ENCODE results near the gene SMOC2. TPM values are rescaled to one million over a fixed set of nuclear protein-coding genes. Genes with fewer than 3 reads are reported as not detected.

SMOC2 gene
- total RNA-seq, 1 experiment from 2014 or later: not detected

DNA sequence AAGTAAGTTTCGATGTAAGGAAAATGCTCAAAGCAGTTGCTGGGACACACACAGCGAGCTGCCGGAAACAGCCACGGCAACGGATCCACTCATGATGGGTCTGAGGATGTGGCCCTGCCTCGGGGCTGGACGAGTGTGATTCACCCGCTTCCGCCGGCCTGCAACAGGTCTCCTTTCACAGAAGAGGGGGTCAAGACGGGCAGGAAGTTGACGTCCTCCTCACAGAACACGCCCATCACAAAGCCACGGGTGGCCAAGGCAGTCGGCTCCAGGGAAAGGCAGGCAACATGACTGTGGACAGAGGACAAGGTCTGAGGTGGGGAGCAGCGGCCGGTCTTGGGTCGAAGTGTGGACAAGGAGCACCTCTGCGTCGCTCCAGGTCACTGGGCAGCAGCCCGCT is 29.9 kb upstream of the SMOC2 start:
- Histone ChIP-seq H3K36me3 (no peaks in the 10 kb centered on the region), H3K4me3 (no peak overlapping the region), H3K27me3 (peaks cover 36% of the 10 kb centered on the region), H3K27ac (no peak overlapping the region), H3K4me1 (no peaks in the 10 kb centered on the region), H3K9me3 (replicated peaks) (no peaks in the 10 kb centered on the region)
- DNase-seq: no peak

DNA sequence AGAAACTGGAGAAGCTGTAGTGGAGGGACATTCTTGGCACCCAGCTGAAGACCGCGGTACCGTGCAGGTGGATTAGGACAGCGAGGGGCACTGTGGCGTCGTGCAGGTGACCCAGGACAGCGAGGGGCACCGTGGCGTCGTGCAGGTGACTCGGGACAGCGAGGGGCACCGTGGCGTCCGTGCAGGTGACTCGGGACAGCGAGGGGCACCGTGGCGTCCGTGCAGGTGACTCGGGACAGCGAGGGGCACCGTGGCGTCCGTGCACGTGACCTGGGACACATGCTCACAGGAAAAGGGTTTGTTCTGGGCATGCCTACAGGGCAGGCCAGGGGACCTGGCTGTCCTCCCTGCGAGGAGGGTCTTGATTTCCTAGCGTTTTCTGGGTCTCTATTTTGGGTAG is 29.2 kb upstream of the SMOC2 start:
- DNase-seq: no peak
- H3K27me3 ChIP-seq: peaks cover 36% of the 10 kb centered on the region
- H3K4me3 ChIP-seq: no peak overlapping the region
- H3K27ac ChIP-seq: no peak overlapping the region
- H3K9me3 ChIP-seq (replicated peaks): no peaks in the 10 kb centered on the region
- no peaks in the 10 kb centered on the region for H3K36me3 ChIP-seq
- no peaks in the 10 kb centered on the region for H3K4me1 ChIP-seq

DNA sequence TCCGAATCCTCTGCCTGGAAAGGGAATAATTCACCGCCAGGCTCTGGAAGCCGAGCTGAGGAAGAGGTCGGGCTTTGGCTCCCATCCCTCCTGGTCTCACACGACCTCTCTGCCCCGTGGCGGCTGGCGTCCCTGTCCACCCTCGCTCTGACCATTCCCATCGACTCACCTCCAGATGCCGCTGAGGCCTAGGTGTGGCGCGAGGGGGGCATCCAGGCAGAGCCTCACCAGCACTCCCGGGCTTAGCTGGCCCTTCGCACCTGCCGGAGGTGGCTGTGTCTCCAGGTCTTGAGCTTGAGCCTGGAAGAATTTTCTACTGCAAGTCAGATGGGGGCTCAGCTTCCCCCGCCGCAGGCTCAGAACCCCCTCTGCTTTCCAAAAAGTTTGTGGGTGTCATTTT is 28.5 kb upstream of the SMOC2 start:
- H3K27ac ChIP-seq: no peak overlapping the region
- DNase-seq: no peak
- peaks cover 40% of the 10 kb centered on the region for H3K27me3 ChIP-seq
- H3K36me3 ChIP-seq: no peaks in the 10 kb centered on the region
- H3K4me3 ChIP-seq: no peak overlapping the region
- no peaks in the 10 kb centered on the region for H3K9me3 ChIP-seq (replicated peaks)
- no peaks in the 10 kb centered on the region for H3K4me1 ChIP-seq

DNA sequence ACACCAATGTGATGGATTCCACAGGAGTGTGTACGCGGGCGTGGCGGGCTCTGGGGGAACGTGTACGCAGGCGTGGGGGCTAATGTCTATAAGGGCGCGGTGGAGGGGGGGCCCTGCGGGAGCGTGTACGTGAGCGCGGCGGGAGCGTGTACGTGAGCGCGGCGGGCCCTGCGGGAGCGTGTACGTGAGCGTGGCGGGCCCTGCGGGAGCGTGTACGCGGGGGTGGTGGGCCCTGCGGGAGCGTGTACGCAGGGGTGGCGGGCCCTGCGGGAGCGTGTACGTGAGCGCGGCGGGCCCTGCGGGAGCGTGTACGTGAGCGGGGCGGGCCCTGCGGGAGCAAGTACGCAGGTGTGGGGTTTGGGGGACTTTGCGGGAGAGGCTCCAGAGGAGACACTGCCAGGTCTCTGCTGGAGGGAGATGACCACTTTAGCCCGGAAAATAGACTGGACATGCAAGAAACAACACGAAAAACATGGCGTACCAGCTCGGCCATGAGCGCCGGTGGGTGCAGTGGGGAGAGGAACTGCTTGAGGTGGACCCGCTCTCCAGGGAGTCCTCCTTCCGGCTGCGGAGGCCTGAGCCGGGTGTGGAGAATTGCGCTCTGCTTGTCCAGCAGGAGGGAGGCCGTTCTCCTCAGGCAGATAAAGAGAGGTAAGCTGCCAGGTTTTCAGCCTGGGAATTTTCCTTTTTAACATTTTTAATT is 27.8 kb upstream of the SMOC2 start:
- no peaks in the 10 kb centered on the region for H3K36me3 ChIP-seq
- H3K4me3 ChIP-seq: no peak overlapping the region
- no peak for DNase-seq
- no peaks in the 10 kb centered on the region for H3K4me1 ChIP-seq
- no peaks in the 10 kb centered on the region for H3K9me3 ChIP-seq (replicated peaks)
- H3K27me3 ChIP-seq: peaks cover 38% of the 10 kb centered on the region
- no peak overlapping the region for H3K27ac ChIP-seq

DNA sequence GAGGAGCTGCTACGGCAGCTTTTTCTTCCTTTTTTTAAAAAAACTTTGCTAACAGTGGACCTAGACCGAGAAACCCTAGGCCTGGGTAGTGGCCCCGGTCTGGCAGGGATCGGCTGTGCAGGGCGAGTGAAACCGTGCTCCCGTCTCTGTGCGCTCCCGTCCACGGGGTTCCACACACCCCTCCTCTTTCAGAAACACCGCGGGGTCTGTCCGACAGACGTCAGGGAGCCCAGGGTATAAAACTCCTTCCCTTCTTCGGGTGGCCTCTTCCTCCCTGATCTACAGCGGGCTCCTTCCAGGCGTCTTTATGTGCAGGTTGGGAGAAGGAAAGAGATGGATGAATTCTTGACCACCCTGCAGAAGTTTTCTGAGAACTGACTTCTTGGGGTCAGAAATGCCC is 27.1 kb upstream of the SMOC2 start:
- H3K9me3 ChIP-seq (replicated peaks): no peaks in the 10 kb centered on the region

DNA sequence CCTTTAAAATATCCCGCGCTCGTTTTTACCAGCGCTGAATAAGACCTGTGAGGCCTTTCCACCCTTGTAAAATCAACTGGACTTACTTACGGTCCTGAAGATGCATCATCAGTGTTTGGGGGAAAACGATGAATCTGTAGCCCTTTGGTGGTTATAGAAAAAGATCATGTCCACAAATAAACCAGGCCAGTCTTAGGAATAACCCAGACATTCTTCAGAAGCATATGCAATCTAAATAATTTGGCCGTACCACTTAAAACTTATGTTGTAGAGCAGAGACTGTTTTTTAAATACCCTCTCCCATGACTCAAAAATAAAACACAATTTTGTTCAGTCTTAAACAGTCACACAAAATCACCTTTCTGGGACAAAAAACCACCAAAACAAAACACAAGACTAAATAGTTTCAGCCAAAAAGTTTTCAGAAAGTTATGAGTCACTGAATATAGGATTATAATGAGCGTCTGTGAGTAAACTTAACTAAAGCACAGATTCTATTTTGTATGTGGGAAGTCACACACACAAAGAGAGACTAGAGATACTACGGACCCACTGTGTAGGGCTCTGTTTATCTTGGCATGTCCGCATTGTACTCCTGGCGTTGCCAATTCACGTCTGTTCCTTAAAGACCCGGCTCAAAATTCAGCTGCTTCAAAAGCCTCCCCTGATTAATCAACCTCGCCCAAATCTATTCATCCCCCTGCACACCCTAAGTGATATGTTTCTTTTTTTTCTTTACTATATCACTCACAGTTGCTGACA is 26.5 kb upstream of the SMOC2 start:
- no peak for DNase-seq
- Histone ChIP-seq H3K9me3 (replicated peaks) (no peaks in the 10 kb centered on the region), H3K27me3 (peaks cover 45% of the 10 kb centered on the region), H3K4me1 (no peaks in the 10 kb centered on the region), H3K27ac (no peak overlapping the region), H3K36me3 (no peaks in the 10 kb centered on the region), H3K4me3 (no peak overlapping the region)

More for the DNA sequence above, 27.1 kb upstream of the SMOC2 start:
- peaks cover 42% of the 10 kb centered on the region for H3K27me3 ChIP-seq
- DNase-seq: no peak
- no peaks in the 10 kb centered on the region for H3K4me1 ChIP-seq
- no peak overlapping the region for H3K27ac ChIP-seq
- no peak overlapping the region for H3K4me3 ChIP-seq
- no peaks in the 10 kb centered on the region for H3K36me3 ChIP-seq

DNA sequence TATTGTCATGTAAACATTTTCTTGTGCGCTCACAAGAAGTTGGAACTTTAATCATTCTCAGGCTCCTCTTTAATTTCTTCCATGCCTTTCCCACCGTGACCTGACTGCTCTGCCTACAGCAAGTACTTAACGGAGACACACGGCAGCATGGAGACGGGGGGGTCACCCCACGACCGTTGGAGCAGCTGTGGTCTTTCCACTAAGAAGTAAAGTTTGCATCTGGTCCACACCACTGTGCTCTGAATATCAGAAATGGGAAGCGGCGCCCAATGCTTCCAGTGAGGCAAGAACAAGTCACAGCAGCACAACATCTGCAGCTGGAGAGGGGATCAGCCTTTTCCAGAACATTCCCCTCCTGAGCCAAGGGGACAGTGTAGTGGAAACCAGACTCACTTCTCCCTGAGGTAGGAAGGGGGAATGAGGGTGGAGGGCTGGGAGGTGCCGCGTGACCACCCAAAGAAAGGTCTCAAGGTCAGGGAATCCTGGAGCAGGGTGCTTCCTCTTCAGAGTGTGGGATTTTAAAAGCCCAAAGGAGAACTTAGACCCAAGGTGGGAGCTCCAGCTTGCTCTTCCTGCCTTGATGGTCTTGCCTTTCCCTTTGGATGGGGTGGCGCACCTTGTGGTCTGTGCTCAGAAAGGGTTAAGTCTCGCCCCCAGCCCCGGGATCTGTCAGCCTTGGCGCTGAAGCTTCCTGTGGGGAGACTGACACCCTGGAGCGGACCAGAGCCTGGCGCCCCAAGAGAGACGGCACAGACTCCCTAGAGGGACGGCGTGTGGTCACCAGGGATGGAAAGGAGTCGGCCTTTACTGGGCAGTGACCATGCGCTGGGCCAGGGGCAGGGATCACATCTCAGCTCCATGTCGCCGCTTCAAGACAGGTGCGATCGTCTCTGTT is 25.6 kb upstream of the SMOC2 start:
- Histone ChIP-seq H3K27me3 (peaks cover 44% of the 10 kb centered on the region), H3K27ac (no peak overlapping the region), H3K36me3 (no peaks in the 10 kb centered on the region), H3K4me1 (no peaks in the 10 kb centered on the region), H3K9me3 (replicated peaks) (no peaks in the 10 kb centered on the region), H3K4me3 (no peak overlapping the region)
- DNase-seq: no peak

DNA sequence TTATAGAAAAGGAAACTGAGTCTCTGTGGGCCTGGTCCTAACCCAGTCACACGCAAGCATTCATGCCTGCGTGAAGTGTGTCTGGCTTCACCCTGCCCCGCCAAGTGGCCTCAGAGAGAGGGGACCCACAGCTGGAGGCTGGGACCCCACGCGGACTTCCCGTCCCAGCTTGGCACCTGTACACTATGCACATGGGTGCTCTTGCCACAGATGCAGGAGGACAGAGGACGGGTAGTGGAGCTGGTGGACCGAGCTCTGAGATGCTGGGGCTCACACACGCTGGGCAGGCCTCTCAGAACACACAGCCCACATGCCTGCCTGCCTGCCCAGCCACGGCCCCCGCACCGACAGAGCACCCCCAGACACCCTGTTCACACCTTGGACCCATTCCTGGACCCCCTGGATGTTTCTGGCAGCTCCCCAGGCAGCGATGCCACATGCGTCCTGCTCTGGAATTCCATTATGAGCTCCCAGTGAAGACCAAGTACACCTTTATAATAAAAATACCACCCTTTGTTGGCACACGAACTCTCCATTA is 24.9 kb upstream of the SMOC2 start:
- DNase-seq: no peak
- no peaks in the 10 kb centered on the region for H3K36me3 ChIP-seq
- H3K4me3 ChIP-seq: no peak overlapping the region
- H3K9me3 ChIP-seq (replicated peaks): no peaks in the 10 kb centered on the region
- no peaks in the 10 kb centered on the region for H3K4me1 ChIP-seq
- H3K27ac ChIP-seq: no peak overlapping the region
- H3K27me3 ChIP-seq: peaks cover 44% of the 10 kb centered on the region

DNA sequence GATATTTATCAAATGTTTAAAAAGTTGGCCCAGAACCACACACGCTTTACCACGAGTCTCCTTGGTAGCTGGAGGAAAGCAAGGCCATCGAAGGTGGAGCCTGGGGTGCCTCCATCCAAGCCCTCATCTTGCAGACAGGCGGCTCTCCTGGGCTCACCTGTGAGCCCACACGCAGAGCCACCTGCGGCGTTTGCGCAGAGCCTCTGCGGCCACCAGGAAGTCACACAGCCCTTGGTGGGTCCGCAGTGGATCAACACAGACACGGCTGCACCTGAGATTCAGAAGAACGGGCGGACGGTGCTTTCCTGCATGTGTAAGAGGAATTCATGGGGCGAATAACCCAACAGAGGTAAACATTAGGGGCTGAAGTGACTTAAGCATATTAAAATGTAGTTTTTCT is 24.5 kb upstream of the SMOC2 start:
- H3K36me3 ChIP-seq: no peaks in the 10 kb centered on the region
- H3K9me3 ChIP-seq (replicated peaks): no peaks in the 10 kb centered on the region

DNA sequence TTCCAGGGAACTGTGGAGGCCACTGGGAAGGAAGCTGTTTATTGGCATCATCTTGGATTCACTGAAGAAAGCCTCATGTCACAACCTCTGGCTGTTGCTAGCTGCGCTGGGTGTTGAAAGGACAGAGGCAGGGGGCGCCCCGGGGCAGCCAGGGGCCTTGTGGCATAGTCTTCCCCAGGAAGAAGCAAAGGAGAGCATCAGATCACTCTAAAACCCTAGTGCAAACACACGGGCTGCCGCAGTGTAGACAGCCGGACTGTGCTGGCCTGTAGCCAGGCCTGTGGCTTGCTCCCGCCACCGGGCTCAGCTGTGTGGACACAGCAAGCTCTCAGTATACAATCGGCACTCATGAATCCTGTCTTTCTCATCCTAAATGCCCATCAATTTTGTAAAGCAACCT is 23.8 kb upstream of the SMOC2 start:
- H3K4me1 ChIP-seq: no peaks in the 10 kb centered on the region

More for the DNA sequence above, 24.5 kb upstream of the SMOC2 start:
- no peak for DNase-seq
- H3K4me3 ChIP-seq: no peak overlapping the region
- H3K27me3 ChIP-seq: peaks cover 44% of the 10 kb centered on the region
- H3K27ac ChIP-seq: no peak overlapping the region
- H3K4me1 ChIP-seq: no peaks in the 10 kb centered on the region

DNA sequence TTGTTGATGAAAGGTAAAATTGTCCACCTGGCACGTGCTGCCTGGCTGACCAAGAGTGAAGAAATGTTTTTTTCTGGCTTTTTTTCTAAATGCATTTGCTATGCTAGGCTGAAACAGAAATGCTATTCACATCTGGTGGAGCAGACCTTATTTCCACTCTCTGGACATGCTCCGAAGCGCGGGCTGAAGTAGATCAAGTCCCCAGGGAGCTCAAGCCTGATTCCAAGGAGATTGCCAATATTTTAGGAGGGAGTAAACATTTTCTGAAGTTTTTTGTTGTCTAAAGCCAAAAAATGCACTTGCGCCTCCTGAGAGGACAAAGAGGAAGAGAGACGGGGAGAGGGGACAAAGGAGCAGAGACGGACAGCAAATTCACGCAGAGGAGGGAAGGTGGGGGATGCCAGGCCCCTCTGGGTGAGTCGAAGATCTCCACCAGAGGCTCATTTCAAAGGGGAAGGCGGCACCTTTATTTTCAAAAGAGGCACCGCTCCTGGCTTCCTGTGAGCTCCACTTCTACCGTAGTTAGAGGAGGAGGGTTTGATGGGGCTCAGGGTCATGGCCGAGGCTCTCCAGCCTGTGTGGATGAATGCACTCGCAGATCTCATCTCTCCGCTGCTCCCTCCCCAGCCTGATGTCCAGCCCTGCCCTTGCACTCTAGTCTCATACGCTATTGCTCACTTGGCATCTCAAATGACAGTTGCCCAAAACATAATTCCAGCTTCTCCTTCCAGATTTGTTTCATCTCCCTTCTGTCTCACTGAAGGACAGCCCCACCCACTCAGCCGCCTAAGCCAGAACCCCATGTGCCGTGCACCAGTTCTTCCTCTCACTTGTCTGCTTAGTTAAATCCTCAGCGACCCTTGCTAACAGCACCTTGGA is 23.1 kb upstream of the SMOC2 start:
- no peaks in the 10 kb centered on the region for H3K4me1 ChIP-seq
- H3K4me3 ChIP-seq: no peak overlapping the region
- peaks cover 44% of the 10 kb centered on the region for H3K27me3 ChIP-seq
- H3K36me3 ChIP-seq: no peaks in the 10 kb centered on the region
- DNase-seq: no peak
- H3K9me3 ChIP-seq (replicated peaks): no peaks in the 10 kb centered on the region
- H3K27ac ChIP-seq: no peak overlapping the region

More for the DNA sequence above, 23.8 kb upstream of the SMOC2 start:
- H3K4me3 ChIP-seq: no peak overlapping the region
- no peaks in the 10 kb centered on the region for H3K9me3 ChIP-seq (replicated peaks)
- peak in 1 of 2 experiments; percentile 16 for DNase-seq
- H3K27me3 ChIP-seq: peaks cover 44% of the 10 kb centered on the region
- no peaks in the 10 kb centered on the region for H3K36me3 ChIP-seq
- H3K27ac ChIP-seq: no peak overlapping the region

DNA sequence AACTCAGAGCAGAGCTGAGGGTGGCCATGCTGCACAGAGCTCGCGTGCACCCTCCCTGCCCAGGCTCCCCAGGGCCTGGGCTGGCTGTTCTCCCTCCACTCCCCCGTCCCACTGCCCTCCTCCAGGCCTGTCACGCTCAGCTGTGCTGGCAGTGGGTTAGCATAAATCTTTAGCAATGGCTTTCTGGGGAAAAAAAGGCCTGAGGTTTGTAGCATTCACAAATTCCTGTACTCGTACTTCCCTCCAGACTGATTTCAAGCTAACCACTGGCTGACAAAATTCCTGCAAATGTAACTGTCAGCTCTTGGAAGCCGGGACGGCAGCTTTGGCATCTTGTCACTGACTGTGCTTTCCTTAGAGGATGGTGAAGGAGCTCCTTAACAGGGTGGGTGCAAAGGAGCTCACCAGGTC is 22.3 kb upstream of the SMOC2 start:
- Histone ChIP-seq H3K27ac (no peak overlapping the region), H3K36me3 (no peaks in the 10 kb centered on the region), H3K9me3 (replicated peaks) (no peaks in the 10 kb centered on the region), H3K4me1 (no peaks in the 10 kb centered on the region), H3K4me3 (no peak overlapping the region), H3K27me3 (peaks cover 42% of the 10 kb centered on the region)
- no peak for DNase-seq

DNA sequence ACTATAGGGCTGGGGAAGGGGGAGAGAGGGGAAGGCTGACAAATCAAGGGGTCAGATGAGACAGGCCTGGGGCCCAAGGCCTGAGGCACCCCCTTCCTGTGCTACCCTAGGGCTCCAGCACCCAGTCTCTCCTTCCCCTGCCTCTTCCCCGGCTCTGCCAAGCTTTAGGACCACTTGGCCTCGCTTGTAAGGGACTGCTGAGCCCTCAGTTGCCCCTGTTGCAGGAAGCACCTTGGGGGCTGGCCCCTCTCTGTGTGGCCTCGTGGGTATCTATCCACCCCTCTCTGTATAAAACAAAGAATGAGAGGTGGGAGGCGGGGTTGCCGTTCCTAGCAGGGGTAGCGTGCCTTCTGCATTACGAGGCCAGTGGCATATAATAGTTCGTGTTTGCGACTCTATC is 21.4 kb upstream of the SMOC2 start:
- H3K36me3 ChIP-seq: no peaks in the 10 kb centered on the region
- no peaks in the 10 kb centered on the region for H3K9me3 ChIP-seq (replicated peaks)
- no peak overlapping the region for H3K27ac ChIP-seq
- no peak for DNase-seq
- H3K27me3 ChIP-seq: peaks cover 34% of the 10 kb centered on the region
- no peak overlapping the region for H3K4me3 ChIP-seq
- H3K4me1 ChIP-seq: no peaks in the 10 kb centered on the region

DNA sequence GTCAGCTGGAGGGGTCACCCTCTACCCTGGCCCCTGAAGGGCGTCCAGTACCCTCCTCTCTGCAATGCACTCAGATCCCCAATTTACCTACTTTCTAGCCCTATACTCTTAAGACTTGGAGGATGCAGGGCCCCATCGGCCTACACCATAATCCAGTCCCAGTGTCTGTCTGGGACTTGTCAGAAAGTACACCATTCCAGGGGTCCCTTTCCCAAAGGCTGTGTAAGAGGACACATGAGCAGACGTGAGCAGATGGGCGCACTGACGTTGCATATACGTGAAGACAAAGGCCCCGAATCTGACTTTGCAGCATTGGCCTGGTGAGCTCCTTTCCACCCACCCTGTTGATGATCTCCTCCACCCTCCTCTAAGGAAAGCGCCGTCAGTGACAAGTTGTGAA is 20.9 kb upstream of the SMOC2 start:
- no peaks in the 10 kb centered on the region for H3K9me3 ChIP-seq (replicated peaks)
- no peaks in the 10 kb centered on the region for H3K4me1 ChIP-seq
- no peak overlapping the region for H3K27ac ChIP-seq
- peaks cover 28% of the 10 kb centered on the region for H3K27me3 ChIP-seq
- no peaks in the 10 kb centered on the region; the same call in 1 of the 2 replicates for H3K36me3 ChIP-seq
- no peak for DNase-seq
- no peak overlapping the region for H3K4me3 ChIP-seq

Measured in SJCRH30 (cell line).